ENCODE data around the gene HS3ST3A1.

HS3ST3A1 gene

GRCh38 chr17:13490906-13491482 lies 110.7 kb downstream of the HS3ST3A1 start:
- no peak for TF ChIP-seq CTCF (IDR thresholded peaks at IDR 0.05; ENCODE audit: insufficient read depth, missing control alignments)

GRCh38 chr17:13490427-13490826 lies 111.3 kb downstream of the HS3ST3A1 start:
- no peak for TF ChIP-seq CTCF (IDR thresholded peaks at IDR 0.05; ENCODE audit: insufficient read depth, missing control alignments)
- FAIRE-seq (no peak), DNase-seq (ENCODE audit: insufficient read length, low spot score) (no peak)

More at GRCh38 chr17:13490906-13491482, 110.7 kb downstream of the HS3ST3A1 start:
- no peak for DNase-seq (ENCODE audit: insufficient read length, low spot score)
- FAIRE-seq = no peak

- no peak for FAIRE-seq
- DNase-seq (ENCODE audit: insufficient read length, low spot score) = no peak
- no peak for TF ChIP-seq CTCF (IDR thresholded peaks at IDR 0.05; ENCODE audit: insufficient read depth, missing control alignments)
Observed at GRCh38 chr17:13485327-13485726, 116.4 kb downstream of the HS3ST3A1 start.

GRCh38 chr17:13484020-13484419 lies 117.7 kb downstream of the HS3ST3A1 start:
- DNase-seq (ENCODE audit: insufficient read length, low spot score) (no peak), FAIRE-seq (no peak)
- TF ChIP-seq CTCF (IDR thresholded peaks at IDR 0.05; ENCODE audit: insufficient read depth, missing control alignments) = no peak

- no peak for TF ChIP-seq CTCF (IDR thresholded peaks at IDR 0.05; ENCODE audit: insufficient read depth, missing control alignments)
- DNase-seq (ENCODE audit: insufficient read length, low spot score) = no peak
- FAIRE-seq = no peak
Observed at GRCh38 chr17:13480877-13481276, 120.9 kb downstream of the HS3ST3A1 start.

GRCh38 chr17:13478326-13478830 lies 123.4 kb downstream of the HS3ST3A1 start:
- no peak for FAIRE-seq
- TF ChIP-seq CTCF (IDR thresholded peaks at IDR 0.05; ENCODE audit: insufficient read depth, missing control alignments) = no peak
- DNase-seq (ENCODE audit: insufficient read length, low spot score) = no peak

GRCh38 chr17:13477180-13477611 lies 124.5 kb downstream of the HS3ST3A1 start:
- TF ChIP-seq CTCF (IDR thresholded peaks at IDR 0.05; ENCODE audit: insufficient read depth, missing control alignments) = no peak
- no peak for DNase-seq (ENCODE audit: insufficient read length, low spot score)
- FAIRE-seq = no peak

Data from D721Med (cell line).